Pons (tissue), 1 donor: Measurements from ENCODE around the gene AOX1.
"Not testable (repeated sequence)": the region's sequence is repeated elsewhere in the genome, so short reads cannot be mapped to it uniquely, and the experiment has no call there.

Experiments
- DNase-seq: peaks from one replicate; pipeline ENCODE4 v3.0.0-alpha.2; 2016; ENCODE audit warnings: low spot score

The AOX1 gene

DNA sequence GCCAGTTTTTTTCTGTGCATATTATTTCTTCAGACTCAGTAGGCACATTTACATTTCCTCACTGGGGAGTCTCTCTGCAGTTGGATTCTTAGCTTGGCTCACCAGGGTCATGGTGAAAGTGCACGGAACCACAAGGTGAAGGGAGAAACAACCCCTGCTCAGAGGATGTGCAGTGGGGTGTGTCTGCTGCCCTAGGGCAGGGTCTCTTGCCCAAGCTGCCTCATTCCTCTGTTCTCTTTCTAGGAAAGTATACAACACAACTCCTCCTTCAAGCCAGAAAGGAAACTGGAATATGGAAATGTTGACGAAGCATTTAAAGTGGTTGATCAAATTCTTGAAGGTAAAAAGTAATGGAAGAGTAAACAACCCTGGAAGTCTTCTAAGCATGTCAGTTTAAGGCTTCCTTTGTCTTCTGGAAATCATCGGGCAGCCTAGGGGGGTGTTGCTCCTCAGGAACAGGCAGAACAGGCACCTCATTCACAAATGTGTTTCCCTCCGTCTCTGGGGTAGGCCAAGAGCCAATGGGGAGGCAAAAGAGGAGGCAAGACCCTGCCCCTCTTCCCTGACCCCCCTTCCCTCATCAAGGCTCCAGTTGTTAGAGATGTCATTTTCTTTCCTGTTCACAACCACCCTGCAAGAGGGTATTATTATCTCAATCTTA, 41.4 kb downstream of the AOX1 start:
- DNase-seq: no peak

GRCh38 chr2:200628461-200628860, 42.6 kb downstream of the AOX1 start:
- DNase-seq: not testable (repeated sequence)

DNA sequence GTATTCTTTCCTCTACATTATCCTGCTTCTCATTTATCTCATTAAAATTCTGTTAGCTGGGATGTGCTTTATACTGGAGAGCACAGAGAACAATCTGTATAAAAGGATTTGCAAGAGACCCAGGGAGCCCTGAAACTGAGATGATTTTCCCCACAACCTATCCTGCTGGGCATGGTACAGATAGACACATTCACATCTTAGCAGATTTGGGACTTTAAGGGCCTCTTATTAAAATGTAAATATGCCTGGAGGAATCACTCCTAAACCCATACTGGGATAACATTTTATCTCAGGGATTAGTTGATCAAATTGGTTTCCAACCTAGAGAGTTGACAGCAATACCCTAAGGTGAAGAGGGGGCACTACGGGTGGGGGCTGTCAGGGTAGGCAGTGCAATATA, 45.5 kb downstream of the AOX1 start:
- DNase-seq: no peak

- no peak for DNase-seq
These were observed 48.6 kb downstream of the AOX1 start for GRCh38 chr2:200634231-200634964.

GRCh38 chr2:200635251-200635650, 49.4 kb downstream of the AOX1 start:
- no peak for DNase-seq

- DNase-seq: no peak
These were observed 52.1 kb downstream of the AOX1 start for GRCh38 chr2:200637901-200638300.

DNA sequence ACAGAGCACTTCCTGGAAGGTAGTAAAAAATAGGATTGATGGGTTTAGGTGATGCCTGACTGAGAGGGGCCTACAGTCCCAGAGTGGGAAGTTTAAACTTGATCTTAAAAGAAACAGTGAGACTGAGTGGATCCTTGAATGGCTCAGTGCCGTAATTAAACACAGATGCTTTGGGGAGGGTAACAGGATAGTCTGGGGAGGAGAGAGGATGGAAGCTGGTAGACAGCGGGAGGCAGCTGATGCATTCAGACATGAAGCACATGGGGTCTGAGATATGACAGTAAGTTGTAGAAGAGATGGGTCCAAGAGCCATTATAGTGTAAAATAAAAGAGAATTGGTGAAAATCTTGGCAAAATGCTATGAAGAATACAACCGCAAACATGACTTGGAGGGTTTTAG, 54.4 kb downstream of the AOX1 start:
- DNase-seq: no peak

DNA sequence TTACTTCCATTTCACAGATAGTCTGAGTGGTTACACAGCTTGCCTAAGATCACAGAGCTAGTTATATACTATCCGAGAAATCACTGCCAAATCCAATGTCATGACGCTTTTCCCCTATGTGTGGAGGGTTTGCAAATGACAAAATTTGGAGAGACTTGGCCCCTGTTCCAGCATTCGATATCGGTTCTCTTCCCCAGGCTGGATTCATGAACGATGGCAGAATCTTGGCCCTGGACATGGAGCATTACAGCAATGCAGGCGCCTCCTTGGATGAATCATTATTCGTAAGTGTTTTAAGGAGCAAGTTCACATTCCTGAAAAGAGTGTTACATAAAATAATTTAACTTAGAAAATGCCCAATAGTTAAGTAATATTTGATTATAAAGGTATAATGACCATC, 55.1 kb downstream of the AOX1 start:
- DNase-seq: no peak

GRCh38 chr2:200648518-200649281, 62.9 kb downstream of the AOX1 start:
- not testable (repeated sequence) for DNase-seq

DNA sequence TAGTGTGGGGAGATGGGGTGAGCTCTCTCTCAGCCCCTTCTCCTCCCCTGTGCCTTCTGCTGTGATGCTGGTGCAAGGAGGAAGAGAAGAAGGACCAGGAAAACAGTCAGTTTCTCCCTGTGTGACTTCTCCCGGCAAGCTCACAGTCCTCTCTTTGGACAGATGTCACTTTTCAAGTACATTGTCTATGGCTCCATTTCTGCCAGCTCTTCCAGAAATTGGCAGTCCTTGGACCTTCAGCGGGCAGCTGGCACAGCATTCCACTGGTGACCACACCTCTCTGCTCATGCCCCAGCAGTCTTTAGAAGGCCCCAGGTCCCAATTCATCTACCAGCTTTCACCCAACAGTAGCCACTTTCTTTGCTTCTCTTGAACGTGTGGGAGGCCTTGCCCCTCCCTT, 63.9 kb downstream of the AOX1 start:
- no peak for DNase-seq

DNA sequence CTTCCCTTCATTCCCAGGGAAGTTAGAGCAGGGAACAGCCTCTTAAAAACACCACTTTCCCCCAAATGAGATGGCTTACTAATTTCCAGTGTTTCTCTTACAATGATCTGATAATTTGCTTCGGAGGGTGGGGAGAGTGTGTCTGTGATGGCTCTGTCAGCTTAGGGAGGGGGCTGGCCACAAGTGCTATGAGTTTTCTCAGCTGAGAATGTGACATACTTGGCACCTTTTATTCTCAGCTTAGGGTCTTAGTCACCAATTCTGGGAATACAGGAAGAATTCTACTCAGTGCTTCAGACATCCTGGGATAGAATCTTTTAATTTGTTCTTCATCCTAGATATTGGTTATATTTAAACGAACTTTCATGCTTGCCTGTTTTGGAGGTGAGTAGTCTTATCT, 64.4 kb downstream of the AOX1 start:
- DNase-seq: no peak

DNA sequence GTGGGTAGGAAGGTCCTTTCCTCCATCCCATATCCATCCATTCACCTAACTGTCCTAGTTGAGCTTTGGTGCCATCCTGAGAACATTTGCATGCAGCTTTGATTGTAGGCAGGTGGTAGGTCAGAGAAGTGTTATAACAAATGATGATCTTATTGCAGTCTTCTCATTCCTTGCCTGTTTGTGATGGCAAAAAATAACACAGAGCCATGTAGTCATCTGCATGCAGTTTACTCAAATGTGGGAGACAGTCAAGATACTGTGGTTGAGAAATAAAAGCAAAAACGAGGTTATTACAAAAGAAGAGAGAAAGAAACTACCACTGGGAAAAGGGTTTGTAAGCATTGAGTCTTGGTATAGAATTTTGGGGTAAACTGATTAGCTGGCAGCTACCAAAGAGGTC, 66.3 kb downstream of the AOX1 start:
- no peak for DNase-seq

- DNase-seq: no peak
These were observed 67.2 kb downstream of the AOX1 start for GRCh38 chr2:200653021-200653420.

- no peak for DNase-seq
These were observed 69.0 kb downstream of the AOX1 start for GRCh38 chr2:200654823-200655222.

- no peak for DNase-seq
These were observed 70.2 kb downstream of the AOX1 start for GRCh38 chr2:200655918-200656580.

DNA sequence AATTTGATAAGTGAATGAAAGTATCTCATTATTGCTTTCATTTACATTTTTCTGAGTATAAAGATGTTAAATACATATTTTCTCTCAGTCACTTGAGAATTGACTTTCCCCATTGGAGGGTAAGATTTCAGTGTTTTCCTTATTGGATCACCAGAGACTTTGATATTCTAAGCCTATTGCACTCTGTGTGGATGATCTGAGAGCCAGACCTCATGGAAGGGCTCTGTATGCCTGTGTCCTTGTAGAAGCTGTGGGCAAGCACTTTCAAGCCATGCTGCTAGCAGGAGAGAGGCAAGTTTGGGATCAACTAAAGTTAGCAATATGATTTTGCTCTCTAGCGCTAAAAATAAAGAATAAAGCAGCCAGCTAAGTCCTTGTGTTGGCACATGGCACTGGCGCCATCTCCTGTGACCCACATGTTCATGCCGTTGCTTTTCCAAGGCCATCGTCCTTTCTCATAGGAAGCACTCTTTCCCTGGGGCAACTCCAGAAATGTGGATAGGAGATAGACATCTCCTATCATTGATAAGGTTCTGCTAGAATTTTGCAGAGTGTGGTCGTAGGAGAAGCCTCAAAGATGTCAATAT, 72.6 kb downstream of the AOX1 start:
- DNase-seq: no peak

DNA sequence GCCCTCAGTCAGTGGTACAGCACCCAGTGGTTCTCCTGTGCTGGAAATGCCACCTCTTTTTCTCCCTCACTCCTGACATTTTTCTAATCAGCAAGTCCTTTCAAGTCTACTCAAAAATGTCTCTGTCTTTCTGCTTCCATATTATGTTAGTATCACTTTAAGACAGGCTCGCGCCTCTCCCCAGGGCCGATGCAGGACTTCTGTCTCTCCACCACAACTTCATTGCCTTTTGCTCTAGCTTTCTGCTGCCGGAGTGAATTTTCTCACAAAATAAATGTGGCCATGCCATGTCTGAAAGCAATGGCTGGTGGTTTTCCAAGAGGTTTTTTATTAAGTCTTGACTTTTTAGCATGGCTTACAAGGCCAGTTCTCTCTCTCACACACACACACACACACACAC, 73.6 kb downstream of the AOX1 start:
- no peak for DNase-seq

DNA sequence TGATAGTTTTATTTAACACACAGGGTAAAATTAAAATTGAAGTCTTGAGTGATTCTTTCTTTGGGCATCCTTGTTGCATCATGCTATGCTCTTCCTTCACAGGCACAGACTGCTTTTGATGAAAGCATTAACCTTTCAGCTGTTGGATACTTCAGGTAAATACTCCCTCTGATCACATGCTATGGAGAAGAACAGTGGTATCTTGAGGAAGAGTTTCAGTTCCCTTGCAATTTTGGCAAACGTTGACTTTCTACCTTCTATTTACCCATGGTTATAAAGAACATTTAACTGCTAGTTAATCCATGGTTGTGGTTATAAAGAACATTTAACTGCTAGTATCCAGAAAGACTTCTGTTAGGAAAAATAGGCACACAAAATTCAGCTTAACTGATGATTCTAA, 75.7 kb downstream of the AOX1 start:
- no peak for DNase-seq

GRCh38 chr2:200662727-200663126, 76.9 kb downstream of the AOX1 start:
- no peak for DNase-seq

GRCh38 chr2:200664770-200665494, 79.1 kb downstream of the AOX1 start:
- no peak for DNase-seq

DNA sequence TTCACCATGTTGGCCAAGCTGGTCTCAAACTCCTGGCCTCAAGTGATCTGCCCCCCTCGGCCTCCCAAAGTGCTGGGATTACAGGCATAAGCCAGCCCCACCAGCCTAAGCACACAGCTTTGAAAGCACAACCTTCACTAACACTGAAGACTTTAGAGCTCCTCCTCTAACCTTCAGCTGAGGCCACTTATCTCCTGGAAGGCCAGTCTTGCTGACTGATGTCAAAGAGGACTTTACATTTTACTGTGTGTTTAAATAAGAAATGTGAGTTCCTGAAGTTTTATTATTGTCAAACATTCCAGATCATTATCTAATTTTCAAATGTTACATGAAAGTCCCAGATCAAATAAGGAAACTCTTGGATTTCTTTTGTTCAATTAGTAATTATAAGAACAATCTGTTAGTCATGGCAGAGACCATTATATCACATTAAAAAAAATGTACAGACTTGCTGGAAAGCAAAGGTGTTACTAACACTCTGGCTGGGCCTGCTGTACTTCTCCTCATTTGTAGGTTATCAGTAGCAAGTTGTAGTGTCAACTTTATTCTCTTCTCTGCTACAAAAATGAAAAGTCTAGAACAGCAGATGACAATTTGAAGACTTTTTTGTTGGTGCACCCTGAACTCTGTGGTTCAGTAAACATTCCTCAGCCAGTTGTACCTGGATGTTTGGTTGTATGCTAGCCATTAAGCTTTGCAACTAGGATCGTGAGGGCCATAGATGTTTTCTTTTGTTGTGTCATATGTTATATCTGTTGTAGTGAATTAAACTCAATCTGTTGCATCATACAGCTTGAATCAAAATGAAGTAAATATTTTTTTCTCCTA, 80.0 kb downstream of the AOX1 start:
- DNase-seq: no peak
